Measurements from ENCODE around the gene EVC. TPM values are rescaled to one million over a fixed set of nuclear protein-coding genes. Genes with fewer than 3 reads are reported as not detected.

Gene EVC
- total and polyA plus RNA-seq, 2 of the 8 experiments (the other 6 are each of a cell fraction or from before 2014, with no cell fraction given), result 2.6 to 9.8 TPM

GRCh38 chr4:5836943-5837342 is 125.9 kb downstream of the EVC start:
- CTCF ChIA-PET (ENCODE audit: partially characterized antibody), result interaction anchor here (0.7 to 4.0 kb wide), 3 partner anchors 13 to 98 kb away, joined by 4 to 21 read pairs (median 4); no protein-coding TSS in a partner anchor
- H3K14ac ChIP-seq (ENCODE audit: insufficient read length), result no peak overlapping the region
- H3K4me2 ChIP-seq (ENCODE audit: insufficient read depth in 1 of 2, low read depth in 2 of 2, low read length in 2 of 2), result no peak overlapping the region
- H3K79me2 ChIP-seq (ENCODE audit: control insufficient read depth in 1 of 2, insufficient read depth in 2 of 2, low read length in 2 of 2), result no peaks in the 10 kb centered on the region
- no peak overlapping the region for H3K56ac ChIP-seq (replicated peaks; ENCODE audit: insufficient read length, low read depth, low read length)
- H3K23me2 ChIP-seq (ENCODE audit: low read depth, low read length), result no peaks in the 10 kb centered on the region
- H3K23ac ChIP-seq (ENCODE audit: insufficient read length), result no peak overlapping the region
- no peak overlapping the region for H2BK12ac ChIP-seq (ENCODE audit: low read depth, low read length)
- DNase-seq (ENCODE audit: low read depth in 1 of 2, low spot score in 2 of 2) (no peak), FAIRE-seq (no peak)
- H4K5ac ChIP-seq (ENCODE audit: insufficient read length, low read depth, low read length), result no peak overlapping the region
- no peak overlapping the region for H3K18ac ChIP-seq (ENCODE audit: extremely low read depth, low read length)
- H2AK5ac ChIP-seq (ENCODE audit: low read depth, low read length), result no peak overlapping the region
- H4K8ac ChIP-seq (ENCODE audit: extremely low read depth, insufficient read depth, low read length), result no peak overlapping the region
- H4K20me1 ChIP-seq (replicated peaks in 1 of 2; ENCODE audit: control insufficient read depth in 1 of 2, insufficient read depth in 2 of 2, low read length in 2 of 2), result peaks cover 2 to 5% of the 10 kb centered on the region in 2 experiments
- no peak overlapping the region for H3K4me3 ChIP-seq (ENCODE audit: extremely low read depth in 1 of 4, insufficient read depth in 2 of 4, low read depth in 3 of 4, low read length in 4 of 4)
- 0 out of 2 replicates have a peak, but pooled peaks cover 3% of the 10 kb centered on the region for H3K79me1 ChIP-seq (ENCODE audit: low read depth, low read length)
- H3K9ac ChIP-seq (replicated peaks in 1 of 4; ENCODE audit: extremely low read depth in 1 of 4, low read depth in 3 of 4, low read length in 3 of 4), result no peak overlapping the region
- peaks cover 12 to 56% (median 48%) of the 10 kb centered on the region in 4 experiments for H3K36me3 ChIP-seq (ENCODE audit: control insufficient read depth in 2 of 4, insufficient read depth in 4 of 4, low read length in 3 of 4)
- no peaks in the 10 kb centered on the region for H3K9me3 ChIP-seq (ENCODE audit: insufficient read depth in 2 of 2, low read depth in 1 of 2, low read length in 1 of 2)
- TF ChIP-seq MAX (IDR thresholded peaks at IDR 0.05) (no peak), TBP (IDR thresholded peaks at IDR 0.05; ENCODE audit: low read depth, low read length) (no peak)
- no peak overlapping the region for H2AFZ ChIP-seq (ENCODE audit: low read length)
- H2BK15ac ChIP-seq (ENCODE audit: low read length), result no peak overlapping the region
- H3K4me1 ChIP-seq (replicated peaks in 1 of 4; ENCODE audit: control insufficient read depth in 3 of 4, insufficient read depth in 4 of 4, low read length in 3 of 4), result no peaks in the 10 kb centered on the region
- no peaks in the 10 kb centered on the region for H3K27me3 ChIP-seq (replicated peaks in 1 of 4; ENCODE audit: control insufficient read depth in 3 of 4, extremely low read depth in 1 of 4, insufficient read depth in 3 of 4, low read length in 3 of 4)
- no peak overlapping the region for H3K4ac ChIP-seq (replicated peaks; ENCODE audit: insufficient read length, low read depth, low read length)
- no peak overlapping the region for H2BK5ac ChIP-seq (ENCODE audit: low read depth, low read length)
- 91% methylated on average over 3 of the region's 3 CpGs; no CpG with 5 or more reads in 1 of the 2 experiments for WGBS, 2 experiments (ENCODE audit: extremely low coverage in 1 of 2, insufficient coverage in 1 of 2, insufficient read length in 1 of 2, insufficient replicate concordance in 2 of 2, low coverage in 1 of 2, low lambda C conversion rate in 2 of 2, missing lambda C conversion rate in 1 of 2)
- no peak overlapping the region for H2BK20ac ChIP-seq (ENCODE audit: low read length)
- no peak overlapping the region for H2BK120ac ChIP-seq (replicated peaks; ENCODE audit: low read depth, low read length)
- no peak overlapping the region for H4K91ac ChIP-seq (replicated peaks; ENCODE audit: insufficient read length, low read length)
- POLR2A ChIA-PET (ENCODE audit: partially characterized antibody), result no interaction called here
- no peak overlapping the region for H3K27ac ChIP-seq (ENCODE audit: low read depth, low read length)

Measured in H1 (cell line).